NB4 (cell line): Measurements from ENCODE around the gene REG3A.

ENCODE experiments used
- DNase-seq: peaks from one replicate; pipeline ENCODE4 v3.0.0; 2010; ENCODE audit warnings: low read depth
- H3K4me3 ChIP-seq: one replicate; pipeline ENCODE4 v1.5.1; 2011; ENCODE audit warnings: mild to moderate bottlenecking, low read depth, low read length, moderate library complexity
- CTCF ChIP-seq: IDR thresholded peaks from one replicate; pipeline ENCODE4 v1.5.1; 2012; ENCODE audit warnings: low read depth, low read length
- MAX ChIP-seq: IDR thresholded peaks from 2 replicates; pipeline ENCODE4 v1.6.1; 2011; ENCODE audit warnings: low read depth, low read length
- MYC ChIP-seq: IDR thresholded peaks from 2 replicates; pipeline ENCODE4 v1.6.1; 2011; ENCODE audit warnings: low read depth, low read length
- POLR2A ChIP-seq: IDR thresholded peaks from 2 replicates; pipeline ENCODE4 v1.6.1; 2011; ENCODE audit warnings: mild to moderate bottlenecking; ENCODE audit not compliant: insufficient read length; ENCODE audit errors: extremely low read depth

Gene REG3A

GRCh38 chr2:79180092-79180491 is 20.5 kb upstream of the REG3A start:
- H3K4me3 ChIP-seq, result no peak overlapping the region
- DNase-seq, result no peak
- no peak for TF ChIP-seq MYC
- TF ChIP-seq POLR2A, result no peak
- TF ChIP-seq MAX, result no peak
- no peak for TF ChIP-seq CTCF

GRCh38 chr2:79179036-79179435 is 19.5 kb upstream of the REG3A start:
- no peak for DNase-seq
- TF ChIP-seq MYC, result no peak
- TF ChIP-seq CTCF, result no peak
- TF ChIP-seq POLR2A, result no peak
- TF ChIP-seq MAX, result no peak
- H3K4me3 ChIP-seq, result no peak overlapping the region

- DNase-seq, result no peak
- no peak overlapping the region for H3K4me3 ChIP-seq
- TF ChIP-seq POLR2A, result no peak
- TF ChIP-seq MAX, result no peak
- no peak for TF ChIP-seq MYC
- no peak for TF ChIP-seq CTCF
Observed at GRCh38 chr2:79178076-79178674, 18.6 kb upstream of the REG3A start.

GRCh38 chr2:79171348-79171958 is 11.9 kb upstream of the REG3A start:
- H3K4me3 ChIP-seq, result no peak overlapping the region
- TF ChIP-seq POLR2A, result no peak
- TF ChIP-seq CTCF, result no peak
- no peak for TF ChIP-seq MYC
- no peak for TF ChIP-seq MAX
- DNase-seq, result no peak

GRCh38 chr2:79162801-79163200 is 3.2 kb upstream of the REG3A start:
- no peak overlapping the region for H3K4me3 ChIP-seq
- TF ChIP-seq MAX, result no peak
- no peak for TF ChIP-seq POLR2A
- no peak for TF ChIP-seq CTCF
- no peak for TF ChIP-seq MYC
- no peak for DNase-seq
